A172 (cell line): ENCODE data around the gene CHST9. TPM values are rescaled to one million over a fixed set of nuclear protein-coding genes. Genes with fewer than 3 reads are reported as not detected.
"Not testable (repeated sequence)": the region's sequence is repeated elsewhere in the genome, so short reads cannot be mapped to it uniquely, and the experiment has no call there.

Source experiments
- DNase-seq: peaks from one replicate; pipeline ENCODE4 v3.0.0-alpha.2; 2015; ENCODE audit warnings: low spot score
- total RNA-seq: library from RNA; depleted of rRNA; stranded (reverse); fragments of >200 nt; shearing (Covaris generic); gene quantifications from 2 replicates; pipeline ENCODE4 v1.2.3, GENCODE V29; 2014

Gene CHST9
- total RNA-seq, 1 experiment from 2014 or later, result not detected

GRCh38 chr18:26931659-26932058 lies 253.4 kb downstream of the CHST9 start:
- no peak for DNase-seq

- DNase-seq, result no peak
Observed at GRCh38 chr18:26930630-26931029, 254.5 kb downstream of the CHST9 start.

- DNase-seq, result no peak
Observed at GRCh38 chr18:26928670-26929313, 256.3 kb downstream of the CHST9 start.

- DNase-seq, result not testable (repeated sequence)
Observed at GRCh38 chr18:26927822-26928221, 257.3 kb downstream of the CHST9 start.

- DNase-seq, result no peak
Observed at GRCh38 chr18:26926066-26926675, 258.9 kb downstream of the CHST9 start.

GRCh38 chr18:26925313-26925712 lies 259.8 kb downstream of the CHST9 start:
- DNase-seq, result no peak

GRCh38 chr18:26922313-26922712 lies 262.8 kb downstream of the CHST9 start:
- DNase-seq, result no peak

GRCh38 chr18:26920644-26921043 lies 264.5 kb downstream of the CHST9 start:
- DNase-seq, result no peak

GRCh38 chr18:26919627-26920026 lies 265.5 kb downstream of the CHST9 start:
- no peak for DNase-seq

- no peak for DNase-seq
Observed at GRCh38 chr18:26919201-26919600, 265.9 kb downstream of the CHST9 start.

- DNase-seq, result no peak
Observed at GRCh38 chr18:26911840-26912239, 273.3 kb downstream of the CHST9 start.

GRCh38 chr18:26909599-26910290 lies 275.4 kb downstream of the CHST9 start:
- no peak for DNase-seq

GRCh38 chr18:26908906-26909305 lies 276.2 kb downstream of the CHST9 start:
- DNase-seq, result no peak

- no peak for DNase-seq
Observed at GRCh38 chr18:26902291-26902690, 282.8 kb downstream of the CHST9 start.

GRCh38 chr18:26901020-26901419 lies 284.1 kb downstream of the CHST9 start:
- DNase-seq, result no peak

GRCh38 chr18:26894426-26894825 lies 290.7 kb downstream of the CHST9 start:
- no peak for DNase-seq

GRCh38 chr18:26893996-26894395 lies 291.1 kb downstream of the CHST9 start:
- DNase-seq, result no peak

GRCh38 chr18:26888259-26888658 lies 296.8 kb downstream of the CHST9 start:
- DNase-seq, result no peak

GRCh38 chr18:26875040-26875654 lies 310.0 kb downstream of the CHST9 start:
- no peak for DNase-seq

- DNase-seq, result no peak
Observed at GRCh38 chr18:26874283-26874682, 310.8 kb downstream of the CHST9 start.

GRCh38 chr18:26869640-26870039 lies 315.5 kb downstream of the CHST9 start:
- DNase-seq, result no peak

- DNase-seq, result no peak
Observed at GRCh38 chr18:26868968-26869586, 316.0 kb downstream of the CHST9 start.
